Transverse colon (tissue), 4 donors: Measurements from ENCODE around the gene GDPD5. TPM values are rescaled to one million over a fixed set of nuclear protein-coding genes. Genes with fewer than 3 reads are reported as not detected.

Experiments used
- DNase-seq: peaks from one replicate; pipeline ENCODE4 v3.0.0-alpha.2; 2019
- H3K27ac ChIP-seq, 4 donors: fragments of 200-600 bp; sonication (generic); 2 replicates each; pipeline ENCODE4 v1.5.1; 2016 to 2018; ENCODE audit warnings: inconsistent platforms in 4 of 4
- H3K27me3 ChIP-seq: fragments of 200-600 bp; sonication (generic); 2 replicates; pipeline ENCODE4 v1.5.1; 2017; ENCODE audit warnings: inconsistent platforms
- H3K36me3 ChIP-seq, 4 donors: fragments of 200-600 bp; sonication (generic); 2 replicates each; pipeline ENCODE4 v1.5.1; 2017 to 2019; ENCODE audit warnings: inconsistent platforms in 4 of 4
- H3K4me1 ChIP-seq, 4 donors: fragments of 200-600 bp; sonication (generic); 2 replicates each; pipeline ENCODE4 v1.5.1; 2017 to 2020; ENCODE audit warnings: inconsistent platforms in 4 of 4
- H3K4me3 ChIP-seq, 4 donors: fragments of 200-600 bp; sonication (generic); 1 replicate in 1 of 4; 2 replicates in 3 of 4; pipeline versions ENCODE4 v1.5.1 to v1.6.1; 2017 to 2019; ENCODE audit warnings: inconsistent platforms in 4 of 4
- H3K9me3 ChIP-seq, 2 donors: fragments of 200-600 bp; sonication (generic); 2 replicates each; pipeline ENCODE4 v1.5.1; 2017 to 2019; ENCODE audit warnings: inconsistent platforms in 2 of 2
- EP300 ChIP-seq: sonication (generic); formaldehyde crosslinking; IDR thresholded peaks from one replicate; pipeline ENCODE4 v1.6.1; 2017; ENCODE audit warnings: antibody characterized with exemption, low read depth
- POLR2A ChIP-seq: fragments of 450-650 bp; IDR thresholded peaks from one replicate; pipeline ENCODE4 v1.6.1; 2016; ENCODE audit warnings: antibody characterized with exemption, mild to moderate bottlenecking, moderate library complexity
- POLR2AphosphoS5 ChIP-seq, 3 donors: sonication (generic); formaldehyde crosslinking; IDR thresholded peaks; one replicate each; pipeline ENCODE4 v1.6.1; 2016; ENCODE audit warnings: antibody characterized with exemption in 3 of 3
- WGBS, 2 donors: methylation state at CpG; one replicate each; pipeline ENCODE4 v1.1.5; 2018; ENCODE audit warnings: low coverage in 1 of 2; 5-methylcytosine and 5-hydroxymethylcytosine counted together
- in situ Hi-C, 4 donors: fragments of 200-750 bp; cut with MboI; loops; one replicate each; pipeline versions ENCODE4 v1.15.0 to v1.15.1; 2017; ENCODE audit warnings: low sequenced_read_pairs in 3 of 4, low pct_ligation_motif_present in 1 of 4, low pct_unique_long_range_greater_than_20kb in 1 of 4
- intact Hi-C: fragments of 100-400 bp; cut with DNase I; formaldehyde crosslinking; loops from one replicate; pipeline ENCODE4 v1.15.1; 2023; ENCODE audit warnings: low total_unique reads
- total RNA-seq, 4 donors: library from RNA; depleted of rRNA; stranded (reverse); fragments of >200 nt; gene quantifications; one replicate each; pipeline ENCODE4 v1.1.0, GENCODE V29; 2016
- TF ChIP-seq, protein P1 (sequence below), 5 experiments: fragments of 200-600 bp in 3 of 5; fragments of 450-650 bp in 2 of 5; sonication (generic) in 3 of 5; IDR thresholded peaks; 1 replicate in 2 of 5; 2 replicates in 3 of 5; pipeline ENCODE4 v1.5.1; 2016 to 2017; ENCODE audit warnings: antibody characterized with exemption in 5 of 5, inconsistent platforms in 3 of 5, mild to moderate bottlenecking in 2 of 5, moderate library complexity in 1 of 5

GDPD5 gene
- total RNA-seq, 4 donors from 2014 or later = 3.7 to 10.1 (median 7.1) TPM; not detected in 1

DNA sequence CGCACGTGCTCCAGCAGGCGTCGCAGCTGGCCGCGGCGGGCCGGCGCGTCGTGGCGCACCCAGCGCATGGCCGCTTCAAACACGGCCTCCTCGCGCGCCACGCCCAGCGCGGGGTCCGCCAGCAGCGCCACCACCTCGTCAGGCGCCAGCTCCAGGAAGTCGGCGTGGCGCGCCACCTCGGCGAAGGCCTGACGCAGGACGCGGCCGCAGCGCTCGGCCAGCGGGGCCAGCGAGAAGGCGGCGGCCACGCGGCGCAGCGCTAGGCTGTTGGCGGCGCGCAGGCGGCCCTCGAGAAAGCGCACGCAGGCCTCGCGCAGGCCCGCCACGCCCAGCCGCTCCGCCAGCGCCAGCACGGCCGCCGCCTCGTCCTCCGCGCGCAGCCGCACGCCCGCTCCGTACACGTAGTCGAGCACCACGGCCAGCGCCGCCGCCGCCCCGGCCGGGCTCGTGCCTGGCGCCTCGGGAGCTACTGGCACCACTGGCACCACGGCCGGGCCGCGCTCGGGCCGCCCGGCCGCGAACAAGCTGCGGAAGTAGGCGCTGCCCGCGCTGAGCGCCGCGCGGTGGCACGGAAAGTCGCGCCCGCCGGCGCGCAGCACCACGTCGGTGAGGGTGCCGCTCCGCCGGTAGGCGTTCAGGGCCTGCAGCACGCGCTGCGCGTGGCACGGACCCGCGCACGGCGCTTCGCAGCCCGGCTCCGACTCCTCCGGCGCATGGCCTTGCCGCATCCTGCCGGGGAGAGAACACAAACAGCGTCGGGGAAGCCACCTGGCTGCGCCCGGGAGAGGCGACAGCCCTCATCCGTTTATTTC, 95.6 kb downstream of the GDPD5 start:
- DNase-seq = peak; percentile 71
- intact Hi-C loops = loop anchor here (10.0 kb wide), 1 partner anchor 435 kb away; no protein-coding TSS in a partner anchor
- Histone ChIP-seq H3K4me3 (peak overlapping the region in 3 of 4 donors; percentile 20 to 52 (median 39)), H3K36me3 (no peaks in the 10 kb centered on the region), H3K27me3 (peaks cover 43% of the 10 kb centered on the region), H3K9me3 (no peaks in the 10 kb centered on the region), H3K4me1 (peaks cover 6 to 24% (median 11%) of the 10 kb centered on the region in 4 donors), H3K27ac (peak overlapping the region in 2 of 4 donors; percentile 35 to 36)
- no peak for TF ChIP-seq POLR2AphosphoS5 (IDR thresholded peaks at IDR 0.05)
- TF ChIP-seq, protein P1, sequence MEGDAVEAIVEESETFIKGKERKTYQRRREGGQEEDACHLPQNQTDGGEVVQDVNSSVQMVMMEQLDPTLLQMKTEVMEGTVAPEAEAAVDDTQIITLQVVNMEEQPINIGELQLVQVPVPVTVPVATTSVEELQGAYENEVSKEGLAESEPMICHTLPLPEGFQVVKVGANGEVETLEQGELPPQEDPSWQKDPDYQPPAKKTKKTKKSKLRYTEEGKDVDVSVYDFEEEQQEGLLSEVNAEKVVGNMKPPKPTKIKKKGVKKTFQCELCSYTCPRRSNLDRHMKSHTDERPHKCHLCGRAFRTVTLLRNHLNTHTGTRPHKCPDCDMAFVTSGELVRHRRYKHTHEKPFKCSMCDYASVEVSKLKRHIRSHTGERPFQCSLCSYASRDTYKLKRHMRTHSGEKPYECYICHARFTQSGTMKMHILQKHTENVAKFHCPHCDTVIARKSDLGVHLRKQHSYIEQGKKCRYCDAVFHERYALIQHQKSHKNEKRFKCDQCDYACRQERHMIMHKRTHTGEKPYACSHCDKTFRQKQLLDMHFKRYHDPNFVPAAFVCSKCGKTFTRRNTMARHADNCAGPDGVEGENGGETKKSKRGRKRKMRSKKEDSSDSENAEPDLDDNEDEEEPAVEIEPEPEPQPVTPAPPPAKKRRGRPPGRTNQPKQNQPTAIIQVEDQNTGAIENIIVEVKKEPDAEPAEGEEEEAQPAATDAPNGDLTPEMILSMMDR (IDR thresholded peaks at IDR 0.05) = peak in 1 of 5 experiments; percentile 12
- 2% methylated on average over 55 of the region's 134 CpGs; no CpG with 5 or more reads in 1 of the 2 donors for WGBS, 2 donors
- in situ Hi-C loops = loop anchor here in 1 of 4 donors (25.0 kb wide), 1 partner anchor 107 kb away; the partner anchor contains the start of gene GDPD5

DNA sequence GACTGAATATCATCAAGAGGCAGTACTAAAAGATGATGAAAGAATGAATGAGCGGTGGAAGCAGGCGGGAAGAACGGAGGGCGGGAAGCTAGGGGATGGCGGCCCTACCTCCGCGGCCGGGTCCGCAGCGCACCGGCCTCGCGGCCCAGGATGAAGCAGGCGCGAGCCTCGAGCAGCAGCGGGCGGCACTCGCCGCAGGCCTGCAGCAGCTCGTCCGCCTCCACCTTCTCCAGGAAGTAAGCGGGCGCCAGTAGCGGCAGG, 96.2 kb downstream of the GDPD5 start:
- no peak for TF ChIP-seq POLR2A
- TF ChIP-seq, protein P1 (IDR thresholded peaks at IDR 0.05) = no peak
- TF ChIP-seq POLR2AphosphoS5 (IDR thresholded peaks at IDR 0.05) = no peak
- TF ChIP-seq EP300 = no peak
- intact Hi-C loops = loop anchor here (10.0 kb wide), 1 partner anchor 435 kb away; no protein-coding TSS in a partner anchor
- peaks cover 43% of the 10 kb centered on the region for H3K27me3 ChIP-seq
- no peaks in the 10 kb centered on the region for H3K36me3 ChIP-seq
- no peak for DNase-seq
- H3K9me3 ChIP-seq = no peaks in the 10 kb centered on the region
- no peak overlapping the region for H3K27ac ChIP-seq
- peak overlapping the region in 2 of 4 donors; percentile 39 to 52 for H3K4me3 ChIP-seq
- WGBS, 2 donors = 34 to 49% methylated on average over 18 to 22 of the region's 25 CpGs
- H3K4me1 ChIP-seq = peaks cover 6 to 24% (median 11%) of the 10 kb centered on the region in 4 donors
- in situ Hi-C loops = loop anchor here in 1 of 4 donors (25.0 kb wide), 1 partner anchor 108 kb away; the partner anchor contains the start of gene GDPD5

DNA sequence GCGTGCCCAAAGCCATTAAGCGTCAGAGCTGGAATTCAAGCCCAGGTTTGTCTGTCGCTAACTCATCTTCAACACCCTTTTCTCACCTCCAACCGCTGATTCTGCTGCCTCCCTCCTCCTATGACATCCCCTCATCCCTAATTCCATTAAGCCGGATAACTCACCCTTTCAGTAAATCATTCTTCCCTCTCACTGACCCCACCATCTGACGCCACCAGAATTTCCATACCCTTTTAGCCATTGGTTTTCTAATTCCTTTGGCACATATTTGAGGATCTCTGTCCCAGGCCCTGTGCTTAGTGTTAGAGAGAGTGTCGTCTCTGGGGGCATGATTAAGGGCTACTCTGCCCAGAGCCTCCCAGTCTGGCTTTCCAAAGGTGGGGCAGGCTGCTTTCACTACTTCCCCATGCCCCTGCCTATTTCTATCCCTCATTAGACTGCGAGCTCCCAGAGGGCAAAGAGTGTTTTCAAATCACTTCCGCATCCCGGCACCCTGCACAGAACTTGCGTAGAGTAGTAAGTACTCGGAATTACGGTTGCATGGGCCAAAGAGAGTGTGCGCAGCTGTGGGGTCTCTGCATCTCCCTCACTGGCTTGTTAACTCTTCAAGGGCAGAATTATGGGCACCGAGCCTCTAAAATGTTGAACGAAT, 96.6 kb downstream of the GDPD5 start:
- Histone ChIP-seq H3K27me3 (peaks cover 43% of the 10 kb centered on the region), H3K9me3 (no peaks in the 10 kb centered on the region), H3K27ac (no peak overlapping the region), H3K4me3 (no peak overlapping the region), H3K36me3 (no peaks in the 10 kb centered on the region), H3K4me1 (peaks cover 6 to 24% (median 11%) of the 10 kb centered on the region in 4 donors)
- 81 to 86% methylated on average over 9 to 16 of the region's 16 CpGs for WGBS, 2 donors
- TF ChIP-seq POLR2AphosphoS5 (IDR thresholded peaks at IDR 0.05) (no peak), POLR2A (no peak), EP300 (no peak)
- TF ChIP-seq, protein P1 (IDR thresholded peaks at IDR 0.05) = no peak
- intact Hi-C loops (loop anchor here (10.0 kb wide), 1 partner anchor 436 kb away; no protein-coding TSS in a partner anchor), in situ Hi-C loops (loop anchor here in 1 of 4 donors (25.0 kb wide), 1 partner anchor 108 kb away; the partner anchor contains the start of gene GDPD5)
- no peak for DNase-seq

DNA sequence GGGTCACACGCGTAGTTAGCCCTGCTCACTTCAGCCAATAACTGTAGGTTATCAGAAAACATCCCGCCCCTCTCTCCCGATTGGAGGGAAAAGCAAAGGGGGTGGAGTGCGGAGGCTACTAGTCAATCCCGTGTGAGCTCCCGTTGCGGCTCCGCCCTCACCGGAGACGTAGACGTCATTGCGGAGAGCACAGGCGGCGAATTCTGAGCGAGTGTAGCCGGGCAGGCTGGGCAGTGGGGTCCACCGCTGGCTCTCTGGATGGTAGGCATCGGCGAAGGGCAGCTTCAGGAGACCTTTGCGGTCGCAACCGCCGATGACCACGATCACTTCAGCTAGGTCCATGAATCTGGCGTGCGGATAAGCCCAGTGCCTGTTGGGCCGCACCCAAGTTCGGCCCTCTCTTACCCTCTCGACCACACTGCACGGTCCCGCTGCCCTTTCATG, 97.4 kb downstream of the GDPD5 start:
- 50% methylated on average over 13 of the region's 32 CpGs; no CpG with 5 or more reads in 1 of the 2 donors for WGBS, 2 donors
- in situ Hi-C loops (loop anchor here in 1 of 4 donors (25.0 kb wide), 1 partner anchor 109 kb away; the partner anchor contains the start of gene GDPD5), intact Hi-C loops (loop anchor here (10.0 kb wide), 1 partner anchor 436 kb away; no protein-coding TSS in a partner anchor)
- H3K27ac ChIP-seq = peak overlapping the region in 1 of 4 donors; percentile 37
- H3K36me3 ChIP-seq = no peaks in the 10 kb centered on the region
- peak; percentile 27 to 70 (median 28) for TF ChIP-seq POLR2AphosphoS5 (IDR thresholded peaks at IDR 0.05)
- peak; percentile 56 for TF ChIP-seq POLR2A
- TF ChIP-seq EP300 = no peak
- TF ChIP-seq, protein P1 (IDR thresholded peaks at IDR 0.05) = no peak
- peak overlapping the region in 2 of 4 donors; percentile 14 to 38 for H3K4me3 ChIP-seq
- H3K9me3 ChIP-seq = no peaks in the 10 kb centered on the region
- peaks cover 6 to 24% (median 11%) of the 10 kb centered on the region in 4 donors for H3K4me1 ChIP-seq
- peak; percentile 84 for DNase-seq
- peaks cover 40% of the 10 kb centered on the region for H3K27me3 ChIP-seq
